DMS114 treated with DMSO at 0.1 percent for 48 hours (cell line): Measurements from ENCODE around the gene TATDN2.

Experiments used
- DNase-seq: peaks from one replicate; lab custom pipeline; 2025; ENCODE audit not compliant: unreplicated experiment; lab: John Stamatoyannopoulos, UW

The TATDN2 gene

DNA sequence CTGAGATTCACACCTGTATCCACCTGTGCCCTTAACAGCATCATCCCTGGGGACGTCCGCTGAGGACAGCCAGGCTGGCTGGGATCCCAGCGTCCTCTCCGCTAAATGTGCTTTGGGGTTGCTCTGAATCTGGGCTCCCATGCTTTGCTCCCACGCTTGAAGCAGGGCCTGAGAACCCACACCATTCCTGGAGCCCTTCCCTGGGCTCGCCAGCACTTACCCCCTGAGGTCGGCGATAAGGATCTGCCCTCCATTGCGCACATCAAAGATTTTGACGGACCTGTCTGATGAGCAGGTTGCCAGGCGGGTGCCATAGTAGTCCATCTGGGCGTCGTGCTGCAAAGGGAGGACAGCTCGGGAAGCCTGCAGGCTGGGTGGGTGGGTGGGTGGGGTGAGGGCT lies 66.8 kb downstream of the TATDN2 start:
- no peak for DNase-seq

DNA sequence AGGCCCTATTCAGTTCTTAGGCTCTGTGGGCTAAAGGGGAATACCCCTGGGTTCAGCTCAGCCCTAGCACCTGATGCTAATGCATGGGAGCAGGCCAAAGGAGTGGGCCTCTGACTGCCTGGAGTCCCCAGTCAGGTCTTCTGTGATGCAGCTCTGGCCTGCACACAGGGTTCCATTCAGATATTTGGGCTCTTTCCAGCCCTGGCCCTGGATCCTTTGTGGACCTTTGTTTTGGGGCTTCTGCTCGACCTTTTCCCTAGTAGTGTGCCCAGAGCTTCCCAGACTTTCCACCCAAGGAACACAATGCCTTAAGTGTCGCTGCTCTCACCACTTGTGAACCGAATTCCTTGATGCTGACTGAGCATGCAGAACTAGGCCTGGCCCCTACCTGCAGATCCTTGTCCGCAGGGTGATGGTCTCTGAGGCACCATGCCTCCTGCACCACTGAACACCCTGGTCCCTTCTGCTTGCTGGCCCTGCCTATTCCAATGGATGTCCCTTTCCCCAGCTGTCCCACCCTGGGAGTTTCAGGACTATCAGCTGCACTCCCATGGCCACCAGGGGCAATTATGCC lies 67.6 kb downstream of the TATDN2 start:
- no peak for DNase-seq

- DNase-seq: no peak
These were observed 69.2 kb downstream of the TATDN2 start for GRCh38 chr3:10317311-10317960.

DNA sequence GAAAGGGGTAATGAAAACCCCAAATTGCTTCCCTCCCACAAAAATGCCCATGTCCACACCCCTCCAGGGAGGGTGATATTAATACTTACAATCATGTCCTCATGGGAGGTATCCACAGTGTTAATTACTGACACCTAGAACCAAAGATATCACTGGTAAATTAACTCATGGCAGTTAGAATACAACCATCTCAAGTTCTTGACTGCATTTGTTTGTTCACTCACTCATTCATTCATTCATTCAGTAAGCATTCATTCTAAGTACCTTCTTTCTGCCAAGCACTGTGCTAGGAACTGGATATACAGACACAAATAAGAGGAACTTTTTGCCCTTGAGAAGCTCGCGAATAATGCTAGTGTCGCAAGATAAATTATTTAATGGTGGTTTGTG lies 69.7 kb downstream of the TATDN2 start:
- DNase-seq: no peak

DNA sequence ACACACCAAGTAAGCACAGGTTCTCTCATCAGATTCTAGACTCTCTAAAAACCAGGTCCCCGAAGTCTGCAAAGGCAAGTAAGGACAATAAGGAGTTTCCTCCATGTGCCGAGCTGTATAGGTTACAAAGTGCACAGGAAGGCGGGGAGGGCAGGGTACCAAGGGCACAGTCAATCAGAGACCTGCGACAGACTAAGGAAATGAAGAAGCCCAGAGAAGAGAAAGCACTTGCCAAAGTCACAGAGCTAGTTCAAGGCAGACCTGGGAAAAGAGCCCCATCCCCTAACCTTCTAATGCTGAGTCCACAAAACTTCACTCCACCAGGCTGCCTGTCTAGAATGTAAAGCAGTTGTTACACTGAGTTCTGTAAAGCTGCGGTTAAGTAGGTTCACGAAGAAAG lies 71.0 kb downstream of the TATDN2 start:
- DNase-seq: no peak

GRCh38 chr3:10319804-10320203 lies 71.5 kb downstream of the TATDN2 start:
- DNase-seq: no peak

- DNase-seq: no peak
These were observed 72.0 kb downstream of the TATDN2 start for GRCh38 chr3:10320320-10320677.

GRCh38 chr3:10321630-10322351 lies 73.5 kb downstream of the TATDN2 start:
- no peak for DNase-seq

- no peak for DNase-seq
These were observed 74.1 kb downstream of the TATDN2 start for GRCh38 chr3:10322352-10322710.

GRCh38 chr3:10327592-10327991 lies 79.3 kb downstream of the TATDN2 start:
- DNase-seq: no peak

DNA sequence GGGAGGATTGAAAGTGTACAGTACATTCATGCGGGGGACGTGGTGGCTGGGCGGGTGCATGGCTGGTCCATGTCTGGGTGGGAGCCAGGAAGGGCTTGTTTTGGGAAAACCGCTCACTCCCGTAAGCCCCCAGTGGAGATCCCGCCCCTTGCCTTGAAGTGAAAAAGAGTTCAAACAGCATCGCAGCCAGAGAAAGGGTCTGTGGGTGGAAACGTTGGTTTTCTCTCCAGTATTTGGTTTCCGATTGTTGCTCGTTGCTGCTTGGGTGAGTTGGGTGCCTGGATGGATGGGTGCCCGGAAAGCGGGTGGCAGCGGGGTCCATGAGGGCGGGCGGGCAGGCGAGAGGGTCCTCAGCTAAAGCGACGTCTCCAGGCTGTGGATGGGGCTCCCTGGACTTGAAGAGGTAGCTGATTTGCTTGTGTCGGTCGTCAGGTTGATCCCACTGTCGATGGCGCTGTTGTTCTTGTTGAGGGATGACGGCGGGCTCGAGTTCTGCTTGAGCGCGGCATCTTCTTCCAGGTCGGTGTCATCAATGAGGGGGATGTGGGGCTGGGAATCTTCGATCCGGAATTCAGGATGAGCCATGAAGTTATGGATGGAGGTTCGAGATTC lies 80.3 kb downstream of the TATDN2 start:
- DNase-seq: no peak

- DNase-seq: no peak
These were observed 81.3 kb downstream of the TATDN2 start for GRCh38 chr3:10329495-10330015.

- DNase-seq: no peak
These were observed 82.1 kb downstream of the TATDN2 start for GRCh38 chr3:10330319-10330718.
